Ammon's horn (tissue), 1 donor: ENCODE results near the gene JCAD.

ENCODE experiments used
- DNase-seq: peaks from one replicate; pipeline ENCODE4 v3.0.0-alpha.2; 2016; ENCODE audit warnings: low spot score

Gene JCAD

GRCh38 chr10:30074090-30074489 lies 14.7 kb upstream of the JCAD start:
- no peak for DNase-seq

- no peak for DNase-seq
Observed at GRCh38 chr10:30073767-30074060, 14.3 kb upstream of the JCAD start.

- DNase-seq, result no peak
Observed at GRCh38 chr10:30073045-30073766, 13.8 kb upstream of the JCAD start.

DNA sequence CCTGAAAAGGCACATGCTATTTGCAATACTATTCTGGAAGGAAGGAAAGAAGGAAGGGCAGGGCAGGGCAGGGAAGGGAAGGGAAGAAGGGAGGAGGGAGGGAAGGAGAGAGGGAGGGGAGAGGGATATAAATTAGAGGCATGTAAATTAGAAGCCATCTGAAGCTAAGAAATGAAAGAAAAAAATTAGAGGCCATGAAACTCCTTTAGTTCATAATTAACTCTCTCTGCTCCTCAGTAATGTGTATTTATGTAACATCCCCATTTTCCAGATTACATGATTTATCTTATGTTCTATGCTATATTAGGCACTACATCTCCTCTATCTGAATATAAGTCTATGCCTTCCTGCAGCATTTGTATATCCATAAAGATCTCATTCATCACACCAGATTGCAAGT lies 12.7 kb upstream of the JCAD start:
- no peak for DNase-seq

DNA sequence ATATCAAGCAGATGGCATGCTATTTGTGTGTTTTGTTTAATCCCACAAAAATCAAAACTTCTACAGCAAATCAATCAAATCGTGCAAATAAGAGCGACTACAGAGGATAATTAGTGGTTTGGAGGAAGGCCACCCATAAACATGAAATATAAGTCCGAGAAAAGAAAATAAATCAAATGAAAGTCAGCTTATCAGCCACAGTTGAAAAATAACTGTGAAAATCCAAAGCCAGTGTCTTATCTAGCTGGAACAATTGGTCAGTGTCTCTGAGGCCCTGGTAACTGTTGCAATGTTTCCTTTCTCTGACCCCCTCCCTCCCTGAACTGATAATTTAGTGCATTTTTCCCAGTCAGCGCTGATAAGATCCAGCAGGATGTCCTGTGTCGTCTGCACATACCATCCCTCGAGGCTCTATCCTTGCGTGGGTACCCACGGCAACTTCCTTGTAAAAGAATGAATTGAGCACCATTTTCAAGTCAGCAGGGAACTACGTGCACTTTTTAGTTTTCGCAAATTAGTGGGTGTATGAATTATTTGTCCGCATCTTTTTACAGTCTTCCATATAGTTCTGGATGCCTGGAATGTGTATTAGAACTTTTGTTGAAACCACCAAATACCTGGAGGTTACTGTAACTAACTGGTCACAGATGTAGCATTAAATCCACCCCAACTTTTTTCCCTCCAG lies 10.8 kb upstream of the JCAD start:
- DNase-seq, result no peak

- DNase-seq, result no peak
Observed at GRCh38 chr10:30068492-30069223, 9.3 kb upstream of the JCAD start.

- DNase-seq, result no peak
Observed at GRCh38 chr10:30063099-30063498, 3.7 kb upstream of the JCAD start.

DNA sequence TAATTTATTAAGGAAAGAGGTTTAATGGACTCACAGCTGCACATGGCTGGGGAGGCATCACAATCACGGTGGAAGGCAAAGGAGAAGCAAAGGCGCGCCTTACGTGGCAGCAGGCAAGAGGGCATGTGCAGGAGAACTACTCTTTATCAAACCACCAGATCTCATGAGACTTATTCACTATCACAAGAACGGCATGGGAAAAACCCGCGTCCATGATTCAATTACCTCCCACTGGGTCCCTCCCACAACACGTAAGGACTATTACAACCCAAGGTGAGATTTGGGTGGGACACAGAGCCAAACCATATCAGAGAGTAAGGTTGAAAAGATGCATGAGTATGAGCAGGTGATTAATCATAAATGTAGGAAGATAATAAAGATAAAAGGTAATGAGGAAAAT lies 3.2 kb upstream of the JCAD start:
- no peak for DNase-seq

DNA sequence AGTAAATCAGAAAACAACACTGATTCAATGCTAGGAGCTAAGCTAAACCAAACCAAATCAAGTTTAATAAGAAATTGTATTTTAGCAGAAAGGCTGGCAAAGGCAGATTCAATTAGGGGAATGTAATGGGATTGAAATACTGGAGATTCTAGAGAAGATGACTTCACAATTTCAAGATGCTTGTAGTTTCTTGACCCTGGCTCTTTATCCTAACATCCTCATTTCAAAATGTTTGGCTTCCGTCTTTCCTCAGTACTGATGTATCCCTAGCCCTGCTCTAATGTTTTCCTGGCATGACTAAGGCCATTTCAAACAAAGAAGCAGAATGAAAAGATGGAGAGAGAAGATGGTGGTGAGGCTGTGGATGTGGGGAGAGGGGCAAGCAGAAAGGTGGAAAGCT lies 2.7 kb upstream of the JCAD start:
- no peak for DNase-seq

- DNase-seq, result no peak
Observed at GRCh38 chr10:30058570-30059132, 735 bp downstream of the JCAD start.

GRCh38 chr10:30057894-30058556 lies 1.4 kb downstream of the JCAD start:
- DNase-seq, result no peak

GRCh38 chr10:30057421-30057841 lies 2.0 kb downstream of the JCAD start:
- DNase-seq, result no peak

- DNase-seq, result no peak
Observed at GRCh38 chr10:30056767-30057355, 2.5 kb downstream of the JCAD start.

GRCh38 chr10:30056281-30056680 lies 3.1 kb downstream of the JCAD start:
- no peak for DNase-seq

- DNase-seq, result no peak
Observed at GRCh38 chr10:30055226-30055662, 4.1 kb downstream of the JCAD start.

DNA sequence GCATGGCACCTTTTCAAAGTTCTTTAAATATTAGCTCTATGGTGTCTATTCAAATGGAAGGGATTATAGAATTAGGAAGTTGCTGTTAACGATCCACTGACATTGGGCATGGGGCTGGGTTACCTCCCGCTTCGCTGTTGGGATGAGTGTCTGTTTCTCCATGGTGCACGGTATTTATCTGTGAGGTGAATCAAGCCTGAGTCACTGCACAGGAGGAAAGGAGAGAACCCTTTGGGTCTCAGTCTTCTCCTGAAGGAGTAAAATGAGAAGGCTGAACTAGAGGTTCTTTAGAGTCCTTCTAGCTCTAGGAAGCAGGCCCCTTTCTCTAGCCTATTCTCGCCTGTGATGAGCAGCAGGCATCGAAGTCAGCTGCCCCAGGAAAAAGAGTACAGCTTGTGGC lies 7.3 kb downstream of the JCAD start:
- no peak for DNase-seq

DNA sequence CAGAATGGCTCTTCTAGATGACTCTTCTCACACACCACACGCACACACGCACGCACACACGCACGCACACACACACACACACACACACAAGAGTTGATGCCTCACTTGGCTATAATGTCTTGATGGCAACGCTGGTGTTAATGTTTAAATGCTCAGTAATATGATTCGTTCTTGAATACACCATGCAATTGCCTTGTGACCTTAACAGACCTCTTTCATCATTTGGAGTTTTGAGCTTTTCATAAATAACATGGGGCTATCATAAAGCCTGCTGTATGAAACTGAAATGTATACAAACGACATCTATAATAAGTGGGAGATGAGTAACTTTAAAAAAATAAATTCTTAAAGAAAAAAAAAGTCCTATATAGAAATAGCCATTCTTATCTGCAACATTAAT lies 8.2 kb downstream of the JCAD start:
- no peak for DNase-seq

DNA sequence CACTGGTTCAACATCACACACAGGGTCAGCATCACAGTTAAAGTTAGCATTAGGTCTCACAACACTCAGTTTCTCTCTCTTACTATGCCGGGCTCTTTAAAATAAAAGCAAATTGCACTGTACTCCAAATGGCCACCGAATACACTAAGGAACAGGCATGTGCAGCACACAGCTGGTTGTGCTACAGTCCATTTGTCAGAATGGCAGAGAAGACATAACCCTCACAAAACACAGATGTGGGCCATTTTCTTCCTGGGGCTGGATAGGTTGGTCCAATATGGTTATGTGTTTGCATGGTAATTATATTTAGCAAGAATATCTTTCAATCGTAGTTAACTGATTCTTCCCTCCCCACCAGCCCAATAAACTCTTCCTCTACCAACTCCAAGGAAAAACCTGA lies 9.0 kb downstream of the JCAD start:
- no peak for DNase-seq

DNA sequence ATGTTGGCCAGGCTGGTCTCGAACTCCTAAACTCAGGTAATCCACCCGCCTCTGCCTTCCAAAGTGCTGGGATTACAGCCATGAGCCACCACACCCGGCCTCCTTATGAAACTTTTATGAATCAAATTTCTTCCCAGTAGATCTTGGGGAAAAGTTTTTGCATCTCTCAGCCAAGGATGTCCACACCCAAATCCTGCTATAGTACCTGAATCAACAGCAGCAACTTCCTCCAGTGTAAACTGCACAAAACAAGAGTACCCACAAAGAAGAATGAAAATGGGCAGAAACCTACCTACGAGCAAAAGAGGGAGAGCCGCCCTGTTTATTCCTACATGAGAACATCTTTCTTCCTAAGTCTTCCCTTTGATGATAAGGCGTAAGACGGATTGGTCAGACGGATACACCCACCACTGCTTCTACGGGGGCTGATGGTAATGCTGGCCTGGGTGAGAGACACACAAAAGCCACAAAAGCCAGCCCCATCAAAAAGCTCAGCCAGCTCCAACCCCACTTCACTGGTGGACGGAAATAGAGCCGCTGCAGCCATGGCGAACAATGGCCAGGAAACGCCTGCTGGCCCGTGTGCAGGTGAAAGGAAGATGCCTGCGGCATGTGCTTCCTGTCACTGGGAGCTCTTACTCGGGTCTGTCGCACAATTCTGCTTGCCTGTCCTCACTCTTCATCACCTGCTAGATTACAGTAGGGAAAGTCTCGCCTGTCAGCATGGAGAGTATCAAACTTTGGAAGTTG lies 10.4 kb downstream of the JCAD start:
- DNase-seq, result no peak

- DNase-seq, result no peak
Observed at GRCh38 chr10:30047924-30048531, 11.4 kb downstream of the JCAD start.

- DNase-seq, result no peak
Observed at GRCh38 chr10:30047430-30047829, 12.0 kb downstream of the JCAD start.
